Measurements from ENCODE around the gene MAPK8IP2. TPM values are rescaled to one million over a fixed set of nuclear protein-coding genes. Genes with fewer than 3 reads are reported as not detected.
"Not testable (repeated sequence)": the region's sequence is repeated elsewhere in the genome, so short reads cannot be mapped to it uniquely, and the experiment has no call there.

The MAPK8IP2 gene
- total RNA-seq, 1 experiment from 2014 or later: 6.4 TPM

DNA sequence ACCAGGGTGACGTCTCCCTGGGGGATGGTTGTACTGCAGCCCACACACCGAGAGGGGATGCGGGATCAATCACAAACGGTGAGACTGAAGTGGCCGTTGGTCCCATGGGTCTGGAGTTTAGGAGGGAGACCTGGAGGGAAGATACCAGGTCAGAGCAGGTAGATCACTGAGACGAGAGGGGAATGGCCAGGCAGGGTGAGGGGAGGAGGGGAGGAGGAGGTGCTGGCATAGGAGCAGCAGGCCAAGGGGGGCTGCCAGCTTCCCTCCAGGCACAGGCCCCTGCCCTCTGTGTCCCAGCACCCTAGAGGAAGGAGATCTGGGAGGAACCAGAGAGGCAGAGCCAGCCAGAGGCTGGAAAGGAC, 7.0 kb downstream of the MAPK8IP2 start:
- Histone ChIP-seq H3K27ac (ENCODE audit: low read depth, low read length) (no peak overlapping the region), H4K20me1 (ENCODE audit: insufficient read depth) (no peaks in the 10 kb centered on the region), H3K9ac (ENCODE audit: low read length) (no peak overlapping the region), H3K4me2 (ENCODE audit: low read length) (no peak overlapping the region), H2AFZ (ENCODE audit: low read depth, low read length, poor library complexity, severe bottlenecking) (no peak overlapping the region), H3K4me3 (replicated peaks in 1 of 2; ENCODE audit: low read depth in 1 of 2, low read length in 2 of 2) (no peak overlapping the region), H3K79me2 (ENCODE audit: insufficient read depth, low read length) (no peaks in the 10 kb centered on the region), H3K9me3 (ENCODE audit: control insufficient read depth in 1 of 2, insufficient read depth in 1 of 2, low read depth in 1 of 2, low read length in 2 of 2) (no peaks in the 10 kb centered on the region), H3K36me3 (ENCODE audit: control insufficient read depth in 1 of 2, insufficient read depth in 2 of 2, low read length in 2 of 2) (no peaks in the 10 kb centered on the region), H3K27me3 (ENCODE audit: insufficient read depth, low read length) (no peaks in the 10 kb centered on the region), H3K9me2 (ENCODE audit: insufficient read depth) (no peaks in the 10 kb centered on the region), H3K4me1 (ENCODE audit: control insufficient read depth in 1 of 2, insufficient read depth in 2 of 2, low read length in 2 of 2) (peaks cover 3 to 6% of the 10 kb centered on the region in 2 experiments; a peak in 3 of 4 replicates)
- ChIA-PET POLR2A (no interaction called here), CTCF (no interaction called here), RAD21 (ENCODE audit: low non-redundant PET in 1 of 2, low total read pairs in 2 of 2, uncharacterized antibody in 2 of 2, unreplicated experiment in 2 of 2) (no interaction called here)
- no peak for TF ChIP-seq FOSL1 (IDR thresholded peaks at IDR 0.05; ENCODE audit: low read depth)
- TF ChIP-seq ZFX (IDR thresholded peaks at IDR 0.05): no peak
- no peak for TF ChIP-seq EZH2 (IDR thresholded peaks at IDR 0.05)
- TF ChIP-seq, protein P1, sequence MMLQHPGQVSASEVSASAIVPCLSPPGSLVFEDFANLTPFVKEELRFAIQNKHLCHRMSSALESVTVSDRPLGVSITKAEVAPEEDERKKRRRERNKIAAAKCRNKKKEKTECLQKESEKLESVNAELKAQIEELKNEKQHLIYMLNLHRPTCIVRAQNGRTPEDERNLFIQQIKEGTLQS (IDR thresholded peaks at IDR 0.05): no peak
- TF ChIP-seq, protein P2, sequence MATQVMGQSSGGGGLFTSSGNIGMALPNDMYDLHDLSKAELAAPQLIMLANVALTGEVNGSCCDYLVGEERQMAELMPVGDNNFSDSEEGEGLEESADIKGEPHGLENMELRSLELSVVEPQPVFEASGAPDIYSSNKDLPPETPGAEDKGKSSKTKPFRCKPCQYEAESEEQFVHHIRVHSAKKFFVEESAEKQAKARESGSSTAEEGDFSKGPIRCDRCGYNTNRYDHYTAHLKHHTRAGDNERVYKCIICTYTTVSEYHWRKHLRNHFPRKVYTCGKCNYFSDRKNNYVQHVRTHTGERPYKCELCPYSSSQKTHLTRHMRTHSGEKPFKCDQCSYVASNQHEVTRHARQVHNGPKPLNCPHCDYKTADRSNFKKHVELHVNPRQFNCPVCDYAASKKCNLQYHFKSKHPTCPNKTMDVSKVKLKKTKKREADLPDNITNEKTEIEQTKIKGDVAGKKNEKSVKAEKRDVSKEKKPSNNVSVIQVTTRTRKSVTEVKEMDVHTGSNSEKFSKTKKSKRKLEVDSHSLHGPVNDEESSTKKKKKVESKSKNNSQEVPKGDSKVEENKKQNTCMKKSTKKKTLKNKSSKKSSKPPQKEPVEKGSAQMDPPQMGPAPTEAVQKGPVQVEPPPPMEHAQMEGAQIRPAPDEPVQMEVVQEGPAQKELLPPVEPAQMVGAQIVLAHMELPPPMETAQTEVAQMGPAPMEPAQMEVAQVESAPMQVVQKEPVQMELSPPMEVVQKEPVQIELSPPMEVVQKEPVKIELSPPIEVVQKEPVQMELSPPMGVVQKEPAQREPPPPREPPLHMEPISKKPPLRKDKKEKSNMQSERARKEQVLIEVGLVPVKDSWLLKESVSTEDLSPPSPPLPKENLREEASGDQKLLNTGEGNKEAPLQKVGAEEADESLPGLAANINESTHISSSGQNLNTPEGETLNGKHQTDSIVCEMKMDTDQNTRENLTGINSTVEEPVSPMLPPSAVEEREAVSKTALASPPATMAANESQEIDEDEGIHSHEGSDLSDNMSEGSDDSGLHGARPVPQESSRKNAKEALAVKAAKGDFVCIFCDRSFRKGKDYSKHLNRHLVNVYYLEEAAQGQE (IDR thresholded peaks at IDR 0.05; ENCODE audit: low read depth): no peak
- TF ChIP-seq JUND (IDR thresholded peaks at IDR 0.05): no peak
- TF ChIP-seq SP1 (IDR thresholded peaks at IDR 0.05; ENCODE audit: low read depth): no peak
- TF ChIP-seq POLR2AphosphoS5 (IDR thresholded peaks at IDR 0.05; ENCODE audit: low read depth, low read length): no peak
- no peak for TF ChIP-seq TCF7L2 (IDR thresholded peaks at IDR 0.05; ENCODE audit: borderline replicate concordance, extremely low read depth, insufficient read depth, insufficient read length)
- no peak for TF ChIP-seq RAD21 (IDR thresholded peaks at IDR 0.05; ENCODE audit: low read depth)
- TF ChIP-seq SIN3A (IDR thresholded peaks at IDR 0.05; ENCODE audit: low read depth): no peak
- TF ChIP-seq, protein P3, sequence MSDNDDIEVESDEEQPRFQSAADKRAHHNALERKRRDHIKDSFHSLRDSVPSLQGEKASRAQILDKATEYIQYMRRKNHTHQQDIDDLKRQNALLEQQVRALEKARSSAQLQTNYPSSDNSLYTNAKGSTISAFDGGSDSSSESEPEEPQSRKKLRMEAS (IDR thresholded peaks at IDR 0.05): no peak
- no peak for TF ChIP-seq CBX3 (IDR thresholded peaks at IDR 0.05; ENCODE audit: low read depth)
- TF ChIP-seq ZNF274 (IDR thresholded peaks at IDR 0.05; ENCODE audit: low read depth, low read length): no peak
- TF ChIP-seq EZH2phosphoT487 (IDR thresholded peaks at IDR 0.05; ENCODE audit: borderline replicate concordance): no peak
- TF ChIP-seq EGR1 (IDR thresholded peaks at IDR 0.05; ENCODE audit: low read depth): no peak
- TF ChIP-seq ELF1 (IDR thresholded peaks at IDR 0.05; ENCODE audit: borderline replicate concordance, low read depth): no peak
- TF ChIP-seq YY1 (IDR thresholded peaks at IDR 0.05; ENCODE audit: extremely low read depth, insufficient replicate concordance, low read depth, low read length): no peak
- TF ChIP-seq SRF (IDR thresholded peaks at IDR 0.05; ENCODE audit: low read depth): no peak
- no peak for DNase-seq (ENCODE audit: low read depth, low spot score)
- no TSS peak for BruUV-seq (replicated peaks)
- intact Hi-C loops (cut with micrococcal nuclease): no loop called here
- ATAC-seq: no peak

DNA sequence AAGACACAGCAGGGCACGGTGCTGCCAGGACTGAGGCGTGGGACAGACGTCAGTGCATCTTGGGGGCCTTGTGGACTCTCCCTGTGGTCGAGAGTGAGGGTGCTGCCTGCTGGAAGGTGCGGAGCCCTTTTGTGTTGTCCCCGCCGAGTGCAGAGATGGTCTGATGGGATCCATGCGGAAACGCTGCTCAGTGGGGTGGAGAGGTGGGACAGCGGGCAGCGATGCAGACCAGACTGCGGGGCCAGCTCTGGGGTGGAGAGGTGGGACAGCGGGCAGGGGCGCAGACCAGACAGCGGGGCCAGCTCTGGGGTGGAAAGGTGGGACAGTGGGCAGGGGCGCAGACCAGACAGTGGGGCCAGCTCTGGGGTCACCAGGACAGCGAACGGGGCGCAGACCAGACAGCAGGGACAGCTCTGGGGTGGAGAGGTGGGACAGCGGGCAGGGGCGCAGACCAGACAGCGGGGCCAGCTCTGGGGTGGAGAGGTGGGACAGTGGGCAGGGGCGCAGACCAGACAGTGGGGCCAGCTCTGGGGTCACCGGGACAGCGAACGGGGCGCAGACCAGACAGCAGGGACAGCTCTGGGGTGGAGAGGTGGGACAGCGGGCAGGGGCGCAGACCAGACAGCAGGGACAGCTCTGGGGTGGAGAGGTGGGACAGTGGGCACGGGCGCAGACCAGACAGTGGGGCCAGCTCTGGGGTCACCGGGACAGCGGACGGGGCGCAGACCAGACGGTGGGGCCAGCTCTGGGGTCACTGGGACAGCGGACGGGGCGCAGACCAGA, 7.7 kb downstream of the MAPK8IP2 start:
- H3K27me3 ChIP-seq (ENCODE audit: insufficient read depth, low read length); H3K27ac ChIP-seq (ENCODE audit: low read depth, low read length); H3K79me2 ChIP-seq (ENCODE audit: insufficient read depth, low read length); H3K4me2 ChIP-seq (ENCODE audit: low read length); H3K9ac ChIP-seq (ENCODE audit: low read length); H3K9me3 ChIP-seq (ENCODE audit: control insufficient read depth in 1 of 2, insufficient read depth in 1 of 2, low read depth in 1 of 2, low read length in 2 of 2); intact Hi-C loops (cut with micrococcal nuclease); RAD21 ChIA-PET (ENCODE audit: low non-redundant PET in 1 of 2, low total read pairs in 2 of 2, uncharacterized antibody in 2 of 2, unreplicated experiment in 2 of 2); POLR2A ChIA-PET; BruUV-seq (replicated peaks); H3K4me3 ChIP-seq (replicated peaks in 1 of 2; ENCODE audit: low read depth in 1 of 2, low read length in 2 of 2); H2AFZ ChIP-seq (ENCODE audit: low read depth, low read length, poor library complexity, severe bottlenecking); DNase-seq (ENCODE audit: low read depth, low spot score); H3K9me2 ChIP-seq (ENCODE audit: insufficient read depth); ATAC-seq; CTCF ChIA-PET; H3K36me3 ChIP-seq (ENCODE audit: control insufficient read depth in 1 of 2, insufficient read depth in 2 of 2, low read length in 2 of 2); H4K20me1 ChIP-seq (ENCODE audit: insufficient read depth): not testable (repeated sequence)
- H3K4me1 ChIP-seq (ENCODE audit: control insufficient read depth in 1 of 2, insufficient read depth in 2 of 2, low read length in 2 of 2): peaks cover 8 to 12% of the 10 kb centered on the region in 2 experiments
